Measurements from ENCODE around the gene CEACAM1.
"Not testable (repeated sequence)": the region's sequence is repeated elsewhere in the genome, so short reads cannot be mapped to it uniquely, and the experiment has no call there.

The CEACAM1 gene

GRCh38 chr19:42512743-42513304, 15.5 kb downstream of the CEACAM1 start:
- peak; percentile 8 for DNase-seq (ENCODE audit: low read depth)

GRCh38 chr19:42512130-42512636, 16.1 kb downstream of the CEACAM1 start:
- in situ Hi-C loops (cut with HindIII; ENCODE audit: low sequenced_read_pairs): no loop called here
- TF ChIP-seq CTCF (IDR thresholded peaks at IDR 0.05; ENCODE audit: low read depth, low read length, missing control alignments): no peak
- no peak overlapping the region for H3K4me3 ChIP-seq (ENCODE audit: low read depth, low read length)
- DNase-seq (ENCODE audit: low read depth): no peak

More at GRCh38 chr19:42512743-42513304, 15.5 kb downstream of the CEACAM1 start:
- in situ Hi-C loops (cut with HindIII; ENCODE audit: low sequenced_read_pairs): no loop called here
- H3K4me3 ChIP-seq (ENCODE audit: low read depth, low read length): no peak overlapping the region
- no peak for TF ChIP-seq CTCF (IDR thresholded peaks at IDR 0.05; ENCODE audit: low read depth, low read length, missing control alignments)

- no peak for TF ChIP-seq CTCF (IDR thresholded peaks at IDR 0.05; ENCODE audit: low read depth, low read length, missing control alignments)
- H3K4me3 ChIP-seq (ENCODE audit: low read depth, low read length): no peak overlapping the region
- in situ Hi-C loops (cut with HindIII; ENCODE audit: low sequenced_read_pairs): no loop called here
- DNase-seq (ENCODE audit: low read depth): no peak
Observed at GRCh38 chr19:42511340-42511739, 16.9 kb downstream of the CEACAM1 start.

- no peak for TF ChIP-seq CTCF (IDR thresholded peaks at IDR 0.05; ENCODE audit: low read depth, low read length, missing control alignments)
- no peak overlapping the region for H3K4me3 ChIP-seq (ENCODE audit: low read depth, low read length)
- no peak for DNase-seq (ENCODE audit: low read depth)
- in situ Hi-C loops (cut with HindIII; ENCODE audit: low sequenced_read_pairs): no loop called here
Observed at GRCh38 chr19:42508892-42509444, 19.3 kb downstream of the CEACAM1 start.

GRCh38 chr19:42505066-42505465, 23.2 kb downstream of the CEACAM1 start:
- DNase-seq (ENCODE audit: low read depth): no peak
- in situ Hi-C loops (cut with HindIII; ENCODE audit: low sequenced_read_pairs): no loop called here
- no peak for TF ChIP-seq CTCF (IDR thresholded peaks at IDR 0.05; ENCODE audit: low read depth, low read length, missing control alignments)
- no peak overlapping the region for H3K4me3 ChIP-seq (ENCODE audit: low read depth, low read length)

- H3K4me3 ChIP-seq (ENCODE audit: low read depth, low read length): no peak overlapping the region
- no peak for TF ChIP-seq CTCF (IDR thresholded peaks at IDR 0.05; ENCODE audit: low read depth, low read length, missing control alignments)
- DNase-seq (ENCODE audit: low read depth): no peak
- in situ Hi-C loops (cut with HindIII; ENCODE audit: low sequenced_read_pairs): no loop called here
Observed at GRCh38 chr19:42501733-42502132, 26.5 kb downstream of the CEACAM1 start.

GRCh38 chr19:42501243-42501642, 27.0 kb downstream of the CEACAM1 start:
- DNase-seq (ENCODE audit: low read depth); H3K4me3 ChIP-seq (ENCODE audit: low read depth, low read length); in situ Hi-C loops (cut with HindIII; ENCODE audit: low sequenced_read_pairs): not testable (repeated sequence)

Measured in astrocyte of the cerebellum (primary cell).